UCSD-AML1 (cell line): Measurements from ENCODE around the gene CHSY1.
A peak's percentile ranks its signal among the peaks of the same experiment; 100 is the strongest.

ENCODE experiments used
- DNase-seq: peaks from one replicate; lab custom pipeline; 2025; ENCODE audit not compliant: unreplicated experiment; lab: John Stamatoyannopoulos, UW

The CHSY1 gene

DNA sequence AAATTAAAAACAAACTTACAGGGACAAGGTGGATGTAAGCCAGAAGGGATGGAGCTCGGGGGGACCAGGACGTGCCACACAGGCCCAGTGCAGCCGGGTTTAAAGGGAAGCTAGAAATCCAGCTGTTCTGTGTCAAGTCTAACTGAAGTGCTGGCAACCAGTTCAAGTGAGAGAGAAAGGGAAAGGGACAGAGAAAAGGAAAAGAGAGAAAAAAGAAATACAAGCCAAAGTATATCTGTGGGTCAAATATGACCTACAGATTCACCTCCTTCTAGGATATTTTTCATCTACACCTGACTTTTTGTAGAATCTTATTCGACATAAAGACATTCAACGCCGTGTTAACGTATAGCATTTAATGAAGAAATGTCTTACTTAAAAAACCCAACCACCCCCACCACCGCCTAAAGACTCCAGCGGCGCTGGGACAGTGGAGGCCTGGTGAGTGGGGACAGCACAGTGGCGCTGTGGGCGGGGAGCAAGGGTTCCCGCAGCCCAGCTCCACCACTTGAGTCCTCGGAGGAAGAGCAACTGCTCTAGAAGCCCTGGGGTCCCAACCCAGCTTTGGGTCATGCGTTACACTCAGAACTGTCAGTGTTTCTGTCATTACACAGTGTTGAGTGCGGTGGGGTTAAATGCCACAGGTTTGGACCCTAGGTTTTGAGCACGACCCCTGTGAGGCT is 62.3 kb downstream of the CHSY1 start:
- DNase-seq, result no peak

DNA sequence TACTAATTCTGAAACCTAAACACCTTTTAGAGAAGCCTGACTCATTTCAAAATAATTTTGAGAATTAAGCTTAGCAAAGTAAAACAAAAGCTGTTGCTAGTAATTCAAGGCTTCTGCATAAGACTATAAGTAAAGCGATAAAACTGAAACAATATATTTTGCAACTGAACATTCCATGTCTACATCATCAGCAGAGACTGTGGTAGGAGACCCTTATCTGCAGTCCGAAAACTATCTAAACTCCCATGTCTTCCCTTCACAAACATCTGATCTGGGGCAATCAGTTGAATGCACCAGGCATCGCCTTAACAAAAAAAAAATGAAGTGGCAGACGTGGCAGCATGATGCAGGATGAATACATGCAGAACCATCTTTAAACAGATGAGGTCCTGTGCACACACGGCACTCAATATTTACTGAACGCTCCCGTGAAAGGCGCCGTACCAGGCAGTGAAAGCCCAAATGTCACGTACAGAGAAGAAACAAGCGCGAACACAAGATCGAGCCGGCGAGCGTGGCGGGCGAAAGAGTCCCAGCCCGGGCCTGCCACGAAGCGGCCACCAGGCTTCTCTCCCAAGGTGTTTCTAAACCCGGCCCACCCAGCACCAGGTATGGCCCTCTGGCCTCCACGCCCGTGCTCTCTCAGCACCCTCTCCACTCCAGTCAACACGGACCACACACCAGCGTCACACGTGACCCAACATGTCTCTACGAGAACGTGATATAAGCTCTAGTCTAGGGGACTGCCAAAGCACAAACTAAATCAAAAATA is 63.0 kb downstream of the CHSY1 start:
- no peak for DNase-seq

DNA sequence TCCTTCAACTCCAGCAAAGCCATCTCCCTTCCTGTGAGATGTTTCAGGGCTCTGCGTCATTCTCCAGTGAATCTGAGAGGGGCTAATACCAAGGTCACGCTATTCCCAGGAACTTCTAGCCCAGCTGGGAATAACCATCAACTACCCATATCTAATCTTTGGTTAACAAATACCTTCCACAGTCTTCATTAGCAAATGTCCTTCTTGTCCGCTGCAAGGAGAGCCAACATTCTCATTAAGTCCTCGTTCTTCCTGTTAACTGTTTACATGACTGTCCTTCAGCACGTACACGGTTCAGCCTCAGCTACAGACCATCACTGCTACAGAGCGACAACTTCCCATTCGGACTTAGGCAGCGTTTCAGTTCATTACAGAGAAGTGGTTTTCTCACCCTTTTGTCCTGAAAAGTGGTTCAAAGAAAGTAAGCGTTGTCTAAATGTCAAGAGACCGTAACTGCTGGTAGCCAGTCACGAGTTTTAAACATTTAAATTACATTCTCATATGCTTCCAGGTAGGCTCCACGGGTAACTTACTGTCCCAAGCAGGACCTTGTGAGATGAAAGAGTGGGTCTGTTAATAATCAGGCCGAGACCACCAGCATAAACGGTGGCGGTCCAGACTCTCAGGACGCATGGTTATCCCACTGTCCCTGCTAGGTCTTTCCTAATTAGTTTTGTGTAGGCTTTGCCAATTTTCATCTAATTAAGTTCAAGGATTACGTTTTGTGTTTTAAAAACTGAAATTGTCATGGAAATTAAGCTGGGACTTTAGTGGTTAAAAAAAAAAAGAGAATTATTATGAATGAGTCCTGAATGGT is 63.8 kb downstream of the CHSY1 start:
- no peak for DNase-seq

DNA sequence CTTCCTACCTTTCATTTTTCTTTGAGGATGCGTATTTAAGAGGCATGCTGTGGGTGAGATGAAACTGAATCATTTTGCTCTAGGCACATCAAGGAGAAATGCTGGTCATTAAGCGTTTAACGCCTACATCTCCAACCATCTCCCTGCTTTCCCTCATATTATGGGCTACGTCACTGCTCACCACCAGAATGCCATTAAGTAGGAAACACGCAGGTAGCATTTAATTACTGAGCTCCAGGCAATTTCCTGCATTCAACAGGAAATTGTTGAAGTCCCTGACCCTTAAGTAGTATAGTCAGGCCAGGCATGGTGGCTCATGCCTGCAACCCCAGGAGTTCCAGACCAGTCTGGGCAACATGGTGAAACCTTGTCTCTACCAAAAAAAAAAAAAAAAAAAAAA is 66.1 kb downstream of the CHSY1 start:
- DNase-seq, result no peak

DNA sequence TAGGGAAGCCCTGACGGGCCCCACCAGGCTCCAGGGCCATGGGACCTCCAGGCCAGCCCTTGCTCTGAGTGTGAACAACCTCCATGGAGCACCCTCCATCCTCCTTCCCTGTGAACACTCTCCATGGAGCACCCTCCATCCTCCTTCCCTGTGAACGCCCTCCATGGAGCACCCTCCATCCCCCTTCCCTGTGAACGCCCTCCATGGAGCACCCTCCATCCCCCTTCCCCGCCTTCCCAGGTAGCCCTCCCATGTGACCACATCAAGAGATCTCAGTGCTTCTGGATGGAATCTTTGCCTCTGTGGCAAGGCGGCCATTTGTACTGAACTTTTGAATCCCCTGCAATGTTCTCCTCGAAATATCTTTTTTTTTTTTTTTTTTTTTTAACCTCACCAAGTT is 66.5 kb downstream of the CHSY1 start:
- no peak for DNase-seq

DNA sequence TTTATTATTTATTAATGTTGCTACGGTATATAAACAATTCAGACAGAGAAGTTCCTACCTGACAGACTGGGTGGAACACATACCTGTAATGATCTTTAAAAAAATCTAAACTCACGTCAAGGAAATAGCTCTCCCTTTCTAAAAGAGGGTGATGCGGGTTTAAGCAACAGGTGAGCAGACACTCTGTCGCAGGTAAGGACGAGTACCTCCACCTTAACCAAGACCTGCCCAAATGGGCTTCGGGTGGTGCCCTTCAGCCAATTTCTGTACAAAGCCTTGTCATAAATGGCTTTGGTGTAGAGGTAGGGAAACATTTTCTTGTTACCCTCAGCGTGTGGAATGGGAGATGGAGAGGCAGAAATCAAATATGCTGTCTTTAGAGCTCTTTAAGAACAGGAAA is 67.0 kb downstream of the CHSY1 start:
- DNase-seq, result no peak

DNA sequence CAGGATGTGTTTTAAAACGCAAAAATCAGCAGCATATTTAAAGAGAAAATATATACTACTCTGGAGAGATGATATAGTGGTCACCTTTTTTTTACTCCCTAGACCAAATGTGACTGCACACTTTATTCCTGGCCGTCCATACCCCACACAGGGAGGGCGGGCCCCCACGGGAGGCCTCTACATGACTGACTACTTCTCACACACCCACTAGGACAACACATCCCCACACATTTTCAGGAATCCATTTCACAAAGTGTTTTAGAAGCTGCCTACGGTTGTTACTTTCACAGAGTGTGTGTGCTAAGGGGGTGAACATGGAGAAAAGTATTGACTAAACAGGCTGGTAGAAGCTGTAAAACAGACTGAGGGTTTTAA is 67.9 kb downstream of the CHSY1 start:
- DNase-seq, result no peak

DNA sequence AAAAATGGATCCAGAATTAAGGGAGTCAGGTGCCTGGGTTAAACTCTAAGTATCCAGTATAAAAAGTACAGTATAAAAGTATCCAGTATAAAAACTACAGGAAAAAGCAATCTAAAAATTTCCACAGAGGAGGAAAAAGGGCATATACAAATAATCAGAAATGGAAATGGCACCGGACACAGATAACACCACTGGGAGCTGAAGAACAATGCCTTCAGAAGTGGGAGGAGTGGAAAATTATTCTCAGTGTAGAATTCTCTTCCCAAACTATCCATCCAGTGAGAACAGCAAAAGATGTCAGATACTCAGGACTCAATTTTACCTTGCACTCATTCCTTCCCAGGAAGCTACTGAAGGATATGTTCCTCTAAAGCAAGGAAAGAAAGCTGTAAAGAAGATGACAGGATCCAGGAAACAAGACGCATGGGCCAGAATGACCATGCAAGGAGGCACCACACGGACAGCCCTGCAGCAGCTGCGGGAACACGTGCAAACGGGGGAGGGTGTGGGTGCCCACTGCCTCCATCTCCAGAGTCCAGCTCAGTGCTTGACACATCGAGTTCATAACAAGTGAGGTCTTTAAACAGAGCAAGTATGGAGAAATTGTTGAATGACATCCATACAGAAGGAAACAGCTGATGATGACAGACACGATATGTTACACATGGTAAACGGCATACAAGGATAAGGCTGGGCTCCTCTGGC is 68.5 kb downstream of the CHSY1 start:
- DNase-seq, result no peak

DNA sequence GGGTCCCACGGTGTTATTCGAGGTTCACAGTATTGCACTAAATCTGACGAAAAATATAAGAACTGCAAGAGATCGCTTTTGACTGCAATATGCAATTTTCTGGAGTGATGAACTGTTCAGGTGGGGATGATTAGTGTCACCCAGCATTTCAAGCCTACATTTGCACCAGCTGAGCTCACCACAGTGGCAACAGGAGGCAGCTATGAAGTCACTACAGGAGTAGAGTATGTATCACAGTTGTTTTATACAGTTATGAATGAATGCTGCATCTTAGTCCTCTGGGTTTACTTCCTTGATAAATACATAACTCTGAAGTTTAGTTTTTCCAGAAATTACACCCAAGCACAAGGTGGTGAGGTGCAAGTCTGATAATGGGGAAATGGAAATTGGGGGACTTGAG is 69.6 kb downstream of the CHSY1 start:
- DNase-seq, result no peak

DNA sequence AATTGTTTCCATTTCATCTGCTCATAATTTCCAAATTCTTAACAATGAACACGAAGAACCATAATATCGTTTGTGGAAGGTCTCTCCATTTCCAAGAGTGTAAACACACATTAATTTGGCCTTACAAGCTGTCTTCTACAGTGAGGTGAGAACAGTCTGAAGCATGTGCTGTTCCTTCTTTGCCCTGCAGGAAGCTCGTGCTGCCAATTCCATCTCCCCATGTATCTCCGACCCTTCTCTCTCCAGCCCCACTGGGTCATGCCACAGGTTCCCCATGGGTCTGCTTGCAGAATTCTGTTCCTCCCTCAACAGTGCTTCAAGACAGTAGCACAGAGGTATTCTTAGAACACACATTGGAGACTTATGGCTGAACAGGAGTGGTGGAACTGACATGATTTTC is 70.5 kb downstream of the CHSY1 start:
- DNase-seq, result no peak

DNA sequence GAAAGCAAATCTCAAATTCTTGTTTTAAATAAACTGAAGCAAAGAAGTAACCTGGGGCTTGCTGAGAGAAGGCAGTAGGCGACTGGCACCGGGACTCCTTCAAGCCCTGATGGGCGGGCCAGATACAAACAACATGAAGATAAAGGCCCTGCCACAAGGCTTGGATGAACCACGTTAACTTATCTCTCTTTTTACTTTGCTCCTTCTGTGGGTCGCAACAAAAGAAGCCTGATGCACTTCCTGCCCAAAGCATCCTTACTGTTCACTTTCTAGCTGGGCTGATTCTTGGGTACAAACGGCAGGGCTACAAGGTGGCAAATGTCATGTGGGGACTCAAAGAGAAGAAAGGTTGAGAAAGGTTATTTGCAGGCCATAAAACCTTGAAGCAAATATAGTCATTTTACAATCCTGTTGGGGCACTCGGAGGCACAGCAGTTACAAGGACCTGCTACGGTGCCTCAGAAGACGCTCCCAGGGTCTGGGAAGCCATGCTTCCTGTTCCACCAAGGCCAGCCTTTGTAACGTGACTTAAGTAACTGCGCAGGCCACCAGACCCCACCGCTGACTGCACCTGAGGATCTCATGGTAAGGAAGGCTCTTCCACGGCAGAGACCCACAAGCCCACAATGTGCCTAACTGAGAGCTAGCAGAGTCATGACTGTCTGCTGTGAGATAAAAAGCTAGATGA is 71.1 kb downstream of the CHSY1 start:
- DNase-seq, result no peak

DNA sequence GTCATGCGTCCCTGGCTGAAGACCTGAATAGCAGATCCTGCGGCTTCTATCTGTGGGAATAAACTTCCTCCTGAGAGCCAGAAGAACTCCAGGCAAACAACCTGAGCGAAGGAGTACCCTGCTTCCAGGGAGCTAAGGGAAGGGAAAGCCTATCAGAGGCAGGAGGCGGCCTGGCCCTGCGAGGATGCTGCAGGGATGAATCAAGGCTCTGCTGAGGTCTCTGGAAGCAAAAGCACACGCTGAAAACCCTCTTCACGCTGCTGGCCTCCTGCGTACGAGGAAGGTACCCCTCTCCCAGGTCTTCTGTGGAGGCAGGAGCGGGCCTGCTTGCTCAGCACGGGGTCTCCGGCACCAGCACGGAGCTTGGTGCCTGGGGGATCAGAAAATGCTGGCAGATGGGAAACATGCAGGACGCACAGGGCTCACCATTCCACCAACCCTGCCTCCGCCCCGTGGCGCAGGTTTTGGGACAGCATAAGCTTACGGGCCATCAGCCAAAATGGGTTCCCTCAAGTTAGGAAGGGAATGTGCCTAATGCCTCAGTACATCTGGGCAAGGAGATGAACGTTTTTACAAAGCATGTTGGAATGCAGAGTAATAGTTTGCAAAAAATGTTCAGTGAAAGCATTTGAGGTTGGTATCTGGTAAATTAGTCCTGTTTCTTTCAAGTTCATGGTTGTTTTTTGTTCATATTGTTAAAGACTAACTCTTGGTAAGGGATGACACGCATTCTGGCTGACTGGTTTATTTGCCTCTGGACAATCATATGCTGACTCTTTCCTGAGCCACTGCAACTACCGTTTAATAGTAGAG is 72.3 kb downstream of the CHSY1 start:
- DNase-seq, result no peak

DNA sequence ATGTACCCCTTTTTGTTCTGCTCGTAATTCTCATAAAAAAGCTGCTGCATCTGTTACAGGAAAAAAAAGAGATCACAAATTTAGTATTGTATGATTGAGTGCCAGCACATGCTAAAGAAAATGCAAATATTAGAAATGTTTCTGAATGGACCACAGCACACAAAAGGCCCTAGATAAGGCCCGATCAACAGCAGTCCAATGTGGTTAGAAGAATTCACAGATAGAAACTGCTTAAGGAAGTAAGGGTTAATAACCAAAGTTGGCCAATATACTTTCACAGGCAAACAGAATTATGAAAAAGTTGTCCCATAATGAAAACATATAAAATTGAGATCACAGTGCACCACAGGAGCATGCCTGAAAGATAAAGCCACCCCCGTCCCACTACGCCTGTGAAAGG is 72.9 kb downstream of the CHSY1 start:
- DNase-seq, result no peak

DNA sequence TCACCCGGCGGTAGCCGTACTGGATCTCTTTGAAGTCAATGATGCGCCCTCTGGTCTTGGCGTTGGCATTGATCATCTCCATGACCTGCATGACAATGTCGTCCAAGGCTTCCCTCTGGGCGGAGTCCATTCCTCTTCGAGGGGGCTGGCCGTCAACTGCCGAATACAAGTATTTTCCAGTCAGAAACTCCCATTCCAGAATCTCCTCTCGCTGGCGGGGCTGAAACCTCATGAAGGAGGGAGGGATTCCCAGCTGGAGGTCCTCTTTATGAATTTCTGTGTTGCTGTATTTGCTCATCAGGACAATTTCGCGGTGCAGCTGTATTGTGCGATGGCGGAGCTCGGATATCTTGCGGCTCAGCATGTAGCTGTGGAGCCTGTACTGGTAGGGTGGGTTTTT is 73.4 kb downstream of the CHSY1 start:
- no peak for DNase-seq

DNA sequence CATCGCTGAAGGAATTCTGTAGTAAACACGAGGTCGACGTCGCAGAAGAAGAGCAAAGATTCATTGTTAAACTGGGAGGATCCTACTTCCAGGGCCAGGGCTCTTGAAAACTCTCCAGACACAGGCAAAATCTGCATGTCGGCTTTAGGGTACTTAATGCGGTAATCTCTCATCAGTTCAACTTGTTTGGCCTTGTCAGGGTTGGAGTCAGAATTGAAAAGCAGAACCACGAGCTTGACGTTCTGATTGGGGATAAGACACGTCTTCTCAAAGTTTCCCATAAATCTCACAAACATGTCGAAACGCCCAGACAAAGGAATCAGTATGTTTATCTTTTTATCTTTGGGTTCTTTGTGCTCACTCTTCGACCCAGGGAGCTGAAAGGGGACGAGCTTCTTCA is 74.0 kb downstream of the CHSY1 start:
- no peak for DNase-seq

DNA sequence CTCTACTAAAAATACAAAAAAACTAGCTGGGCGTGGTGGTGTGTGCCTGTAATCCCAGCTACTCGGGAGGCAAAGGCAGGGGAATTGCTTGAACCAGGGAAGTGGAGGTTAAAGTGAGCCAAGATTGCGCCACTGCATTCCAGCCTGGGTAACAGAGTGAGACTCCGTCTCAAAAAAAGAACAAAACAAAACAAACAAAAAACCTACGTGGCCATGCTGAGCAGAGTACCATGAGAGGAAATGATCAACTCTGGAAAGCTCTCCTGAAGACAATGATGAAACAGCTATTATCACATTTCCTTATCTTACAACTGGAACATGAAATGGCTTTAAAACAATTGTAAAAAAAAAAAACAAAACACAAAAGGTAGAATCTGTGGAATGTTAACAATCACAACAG is 75.2 kb downstream of the CHSY1 start:
- no peak for DNase-seq

DNA sequence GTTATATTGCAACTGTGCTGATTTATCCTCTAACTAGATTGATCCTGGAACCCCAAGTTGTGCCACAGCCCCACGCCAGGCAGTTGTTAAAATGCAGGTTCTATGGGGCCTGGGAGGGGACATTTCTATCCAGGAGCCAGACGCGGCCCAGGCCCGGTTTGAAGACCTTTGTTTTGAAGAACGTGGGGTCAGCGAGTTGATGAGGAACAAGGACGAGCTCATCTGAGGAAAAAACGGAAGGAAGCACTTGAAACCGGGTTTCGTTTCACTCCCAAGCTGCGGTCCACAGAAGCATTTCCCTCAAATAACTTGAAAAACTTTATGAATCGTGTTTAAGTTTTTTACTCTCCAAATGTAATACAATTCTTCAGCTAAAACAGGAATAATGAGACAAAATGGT is 76.4 kb downstream of the CHSY1 start:
- peak; percentile 47 for DNase-seq

DNA sequence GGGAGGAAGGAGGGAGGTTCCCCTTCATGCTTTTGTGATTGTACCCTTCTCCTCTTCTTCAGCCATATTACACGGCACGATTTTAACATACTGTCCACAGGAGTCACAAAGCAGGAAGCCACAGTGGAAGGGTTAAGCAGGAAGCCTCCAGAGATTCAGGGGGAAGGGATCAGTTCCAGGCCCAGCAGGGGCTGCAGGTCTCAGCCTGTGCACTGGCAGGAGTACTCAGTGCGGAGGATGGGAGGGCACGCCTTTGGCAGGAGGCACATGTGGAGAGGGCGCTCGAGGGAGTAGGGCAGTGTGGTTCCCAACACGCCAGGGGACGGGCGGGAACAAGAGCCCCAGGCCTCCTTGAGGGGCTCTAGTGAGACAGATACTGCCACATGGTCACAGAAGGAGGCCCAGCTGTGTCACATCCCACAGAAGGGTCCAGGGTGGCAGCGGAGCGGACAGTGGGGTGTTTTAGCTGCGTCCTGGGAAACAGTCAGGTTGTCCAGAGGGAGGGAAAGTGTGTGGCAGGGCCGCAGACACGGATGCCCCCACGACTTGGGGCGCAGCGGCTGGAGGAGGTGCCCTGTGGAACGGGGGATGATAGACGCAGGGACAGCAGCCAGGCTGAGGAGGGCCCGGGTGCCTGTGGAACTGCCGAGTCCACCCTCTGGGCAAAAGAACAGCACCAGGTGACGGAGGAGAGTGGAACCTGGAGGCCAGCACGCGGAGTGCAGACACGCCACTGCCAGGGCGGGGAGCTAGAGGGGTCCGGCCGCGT is 77.5 kb downstream of the CHSY1 start:
- DNase-seq, result no peak
